NCI-H2081 (cell line): Measurements from ENCODE around the gene IPP.
"Not testable (repeated sequence)": the region's sequence is repeated elsewhere in the genome, so short reads cannot be mapped to it uniquely, and the experiment has no call there.

Experiments used
- DNase-seq, 2 experiments: peaks; one replicate each; lab custom pipeline; 2025; lab: John Stamatoyannopoulos, UW

The IPP gene

GRCh38 chr1:45684402-45684801, 66.1 kb downstream of the IPP start:
- no peak for DNase-seq

DNA sequence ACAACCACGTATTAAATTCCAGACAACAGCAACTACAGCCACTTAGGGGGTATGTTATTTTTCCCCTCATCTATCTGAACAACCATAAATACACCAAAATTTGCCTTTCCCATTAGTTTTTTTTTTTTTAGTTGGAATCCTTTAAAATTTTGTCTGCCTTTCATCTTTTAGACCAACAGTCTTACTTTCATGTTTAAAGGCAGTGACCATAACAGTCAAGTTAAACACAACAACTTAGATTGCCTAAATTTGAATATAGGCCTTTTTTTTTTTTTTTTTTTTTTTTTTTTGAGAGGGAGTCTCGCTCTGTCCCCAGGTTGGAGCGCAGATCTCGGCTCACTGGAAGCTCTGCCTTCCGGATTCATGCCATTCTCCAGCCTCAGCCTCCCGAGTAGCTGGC, 67.5 kb downstream of the IPP start:
- DNase-seq, result no peak

DNA sequence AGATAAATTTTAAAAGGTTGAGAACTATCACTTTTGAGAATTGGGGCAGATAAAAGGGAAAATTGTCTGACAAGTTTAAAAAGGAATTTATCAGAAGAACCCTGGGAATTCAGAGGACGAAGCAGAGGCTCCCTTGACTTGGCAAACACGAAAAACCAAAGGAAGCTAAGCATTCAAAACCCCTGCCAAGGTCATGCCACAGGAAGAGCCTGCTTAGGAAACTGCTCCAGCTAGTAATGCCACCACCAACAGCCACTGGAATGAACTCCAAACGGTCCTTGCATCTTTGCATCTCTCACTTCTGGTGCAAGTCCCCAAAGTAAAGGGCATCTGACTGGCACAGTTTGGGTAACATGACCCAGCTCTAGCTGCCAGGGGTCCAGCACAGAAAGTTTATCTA, 71.3 kb downstream of the IPP start:
- peak in 1 of 2 experiments; percentile 11 for DNase-seq

GRCh38 chr1:45678489-45678888, 72.0 kb downstream of the IPP start:
- DNase-seq, result no peak

GRCh38 chr1:45677751-45678245, 72.7 kb downstream of the IPP start:
- no peak for DNase-seq

DNA sequence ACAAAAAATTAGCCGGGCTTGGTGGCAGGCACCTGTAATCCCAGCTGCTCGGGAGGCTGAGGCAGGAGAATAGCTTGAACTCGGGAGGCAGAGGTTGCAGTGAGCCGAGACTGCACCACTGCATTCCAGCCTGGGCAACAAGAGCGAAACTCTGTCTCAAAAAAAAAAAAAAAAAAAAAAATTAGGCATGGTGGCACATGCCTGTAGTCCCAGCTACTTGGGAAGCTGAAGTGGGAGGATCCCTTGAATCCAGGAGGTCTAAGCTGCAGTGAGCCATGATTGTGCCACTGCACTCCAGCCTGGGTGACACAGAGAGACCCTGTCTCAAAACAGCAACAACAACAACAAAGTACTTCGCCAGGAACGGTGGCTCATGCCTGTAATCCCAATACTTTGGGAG, 73.9 kb downstream of the IPP start:
- not testable (repeated sequence) for DNase-seq

GRCh38 chr1:45674478-45674877, 76.0 kb downstream of the IPP start:
- DNase-seq, result no peak

DNA sequence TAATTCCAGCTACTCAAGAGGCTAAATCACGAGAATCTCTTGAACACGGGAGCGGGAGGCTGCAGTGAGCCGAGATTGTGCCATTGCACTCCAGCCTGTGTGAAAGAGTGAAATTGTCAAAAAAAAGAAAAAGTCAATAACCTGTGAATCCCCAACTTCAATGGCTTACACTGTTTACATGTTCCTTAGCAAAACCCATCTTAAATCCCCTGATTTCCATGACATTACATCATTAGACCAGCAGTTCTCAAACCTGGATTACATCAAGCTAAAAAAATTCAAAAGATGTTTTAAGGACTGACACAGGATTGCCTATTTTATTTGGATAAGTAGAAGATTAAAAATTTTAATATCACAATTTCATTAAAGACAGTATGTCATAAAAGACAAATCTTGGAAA, 76.5 kb downstream of the IPP start:
- DNase-seq, result no peak

- no peak for DNase-seq
Measured at GRCh38 chr1:45669859-45670655, 80.4 kb downstream of the IPP start.

DNA sequence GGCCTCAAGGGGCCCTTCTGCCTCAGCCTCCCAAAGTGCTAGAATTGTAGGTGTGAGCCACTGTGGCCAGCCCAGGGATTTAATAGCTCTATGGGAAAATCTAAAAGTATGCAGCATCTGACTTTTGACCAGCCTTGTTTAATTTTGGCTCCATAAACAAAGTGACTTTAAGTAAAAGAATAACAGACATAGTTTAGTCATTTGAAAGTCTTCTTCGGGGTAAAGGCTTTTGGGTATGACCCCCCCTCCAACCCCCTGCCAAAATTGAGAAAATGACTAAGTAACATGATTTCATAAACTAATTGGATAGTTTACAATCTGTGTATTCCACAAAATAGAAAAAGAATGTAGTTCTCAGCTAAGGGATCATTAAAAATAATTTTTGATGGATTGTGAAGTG, 81.1 kb downstream of the IPP start:
- no peak for DNase-seq

DNA sequence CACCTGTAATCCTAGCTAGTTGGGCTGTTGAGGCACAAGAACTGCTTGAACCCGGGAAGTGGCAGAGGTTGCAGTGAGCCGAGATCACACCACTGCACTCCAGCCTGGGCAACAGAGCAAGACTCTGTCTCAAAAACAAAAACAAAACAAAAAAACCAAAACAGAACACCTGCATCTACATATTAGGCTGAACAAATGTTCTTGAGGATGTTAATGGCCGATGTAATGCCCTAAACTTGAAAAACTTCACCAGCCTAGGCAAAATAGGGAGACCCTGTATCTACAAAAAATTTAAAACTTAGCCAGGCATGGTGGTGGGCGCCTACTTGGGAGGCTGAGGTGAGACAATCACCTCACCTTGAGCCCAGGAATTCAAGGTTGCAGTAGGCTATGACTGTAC, 81.9 kb downstream of the IPP start:
- no peak for DNase-seq

GRCh38 chr1:45667321-45668111, 82.9 kb downstream of the IPP start:
- DNase-seq, result no peak

DNA sequence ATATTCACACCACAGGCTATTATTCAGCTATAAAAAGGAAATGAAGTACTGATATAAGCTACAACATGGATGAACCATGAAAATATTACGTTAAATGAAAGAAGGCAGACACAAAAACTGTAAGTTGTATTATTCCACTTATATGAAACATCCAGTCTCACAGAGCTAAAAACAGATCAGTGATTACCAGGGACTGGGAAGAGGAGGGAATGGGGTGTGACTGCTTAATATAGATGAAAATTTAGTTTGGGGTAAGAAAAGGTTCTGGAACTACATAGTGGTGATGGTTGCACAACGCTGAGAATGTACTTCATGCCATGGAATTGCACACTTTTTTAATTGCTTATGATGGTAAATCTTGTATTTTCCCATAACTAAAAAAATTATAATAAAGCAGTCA, 83.6 kb downstream of the IPP start:
- no peak for DNase-seq

- no peak for DNase-seq
Measured at GRCh38 chr1:45660336-45660735, 90.1 kb downstream of the IPP start.

- no peak for DNase-seq
Measured at GRCh38 chr1:45659222-45659621, 91.2 kb downstream of the IPP start.

DNA sequence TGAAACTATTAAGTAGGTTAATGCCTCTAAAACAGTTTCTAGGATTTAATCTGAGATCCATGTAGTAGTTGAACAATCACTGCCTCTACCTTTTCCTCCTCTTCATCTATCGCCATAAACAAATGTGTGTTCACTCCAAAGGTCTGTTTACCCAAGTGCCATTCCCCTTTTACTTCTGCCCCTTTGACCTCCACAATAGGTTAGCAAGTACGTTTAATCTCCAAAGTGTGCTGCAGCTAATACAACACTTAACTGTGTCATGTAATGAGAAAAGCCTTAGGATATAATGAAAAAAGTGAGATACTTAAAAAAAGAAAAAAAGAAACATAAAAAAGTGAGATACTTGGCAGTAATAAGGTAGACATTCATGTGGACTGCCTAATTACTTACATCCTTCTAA, 92.3 kb downstream of the IPP start:
- no peak for DNase-seq

DNA sequence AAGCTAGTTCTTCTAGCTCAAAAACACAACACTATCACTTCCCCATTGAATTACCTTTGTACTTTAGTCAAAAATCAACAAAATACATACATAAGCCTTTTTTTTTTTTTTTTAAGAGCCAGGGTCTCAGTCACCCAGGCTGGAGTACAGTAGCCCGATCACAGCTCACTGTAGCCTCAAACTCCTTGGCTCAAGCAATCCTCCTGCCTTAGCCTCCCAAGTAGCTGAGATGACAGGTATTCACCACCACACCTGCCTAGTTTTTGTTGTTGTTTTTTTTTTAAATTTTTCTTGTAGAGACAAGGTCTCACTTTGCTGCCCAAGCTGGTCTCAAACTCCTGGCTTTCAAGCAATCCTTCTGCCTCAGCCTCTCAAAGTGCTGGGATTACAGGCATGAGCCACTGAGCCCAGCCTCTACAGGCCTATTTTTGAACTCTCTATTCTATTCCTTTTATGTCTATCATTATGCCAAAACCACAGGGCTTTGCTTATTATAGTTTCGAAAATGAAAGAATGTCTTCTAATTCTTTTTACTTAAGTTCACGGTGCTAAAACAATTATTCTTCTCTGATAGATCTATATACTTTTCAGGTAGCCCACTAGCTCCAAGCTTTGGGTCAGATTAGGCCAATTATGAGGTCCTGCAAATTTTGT, 93.8 kb downstream of the IPP start:
- no peak for DNase-seq

- DNase-seq, result no peak
Measured at GRCh38 chr1:45654540-45655280, 95.7 kb downstream of the IPP start.
